HFFc6 (cell line): ENCODE measurements around the gene MADD. TPM values are rescaled to one million over a fixed set of nuclear protein-coding genes. Genes with fewer than 3 reads are reported as not detected.

Experiments used
- DNase-seq: peaks from one replicate; pipeline ENCODE4 v3.0.0-alpha.2; 2018
- H3K27ac Mint-ChIP-seq: 2 replicates; pipeline ENCODE4 v1.8.0; 2020; ENCODE audit warnings: mild to moderate bottlenecking, mixed read lengths
- H3K27me3 Mint-ChIP-seq: 2 replicates; pipeline ENCODE4 v1.8.0; 2021; ENCODE audit warnings: mild to moderate bottlenecking, moderate library complexity, mixed read lengths; ENCODE audit not compliant: insufficient read depth
- H3K36me3 Mint-ChIP-seq: 2 replicates; pipeline ENCODE4 v1.8.0; 2021; ENCODE audit warnings: low read depth, mixed read lengths
- H3K4me1 Mint-ChIP-seq: 2 replicates; pipeline ENCODE4 v1.8.0; 2020; ENCODE audit warnings: low read depth, mixed read lengths
- H3K4me3 Mint-ChIP-seq: 2 replicates; pipeline ENCODE4 v1.8.0; 2020; ENCODE audit warnings: mild to moderate bottlenecking, moderate library complexity, mixed read lengths
- H3K9me3 Mint-ChIP-seq: 2 replicates; pipeline ENCODE4 v1.8.0; 2020; ENCODE audit warnings: mild to moderate bottlenecking, mixed read lengths
- CTCF ChIP-seq: fragments of 200-600 bp; sonication (generic); IDR thresholded peaks from 2 replicates; pipeline ENCODE4 v1.5.0; 2021; ENCODE audit warnings: antibody characterized with exemption, mild to moderate bottlenecking
- total RNA-seq, 6 experiments: library from RNA; stranded (reverse); fragmentation: NEBNext Ultra II Directional; extraction: Animal tissue kit (Norgen Biotek cat#: 25700); gene quantifications; 2 replicates in 1 of 6; 3 replicates in 5 of 6; pipeline ENCODE4 v1.2.3, GENCODE V29; 2021

Gene MADD
- total RNA-seq, 6 experiments from 2014 or later: 22.4 to 30.5 (median 25.2) TPM

GRCh38 chr11:47375546-47376085 lies 105.7 kb downstream of the MADD start:
- Mint-ChIP-seq H3K27me3 (peaks cover 1% of the 10 kb centered on the region), H3K4me1 (peaks cover 13% of the 10 kb centered on the region), H3K9me3 (no peaks in the 10 kb centered on the region), H3K4me3 (no peak overlapping the region), H3K36me3 (no peaks in the 10 kb centered on the region), H3K27ac (no peak overlapping the region)
- no peak for TF ChIP-seq CTCF
- DNase-seq: no peak

- TF ChIP-seq CTCF: no peak
- no peak for DNase-seq
- no peaks in the 10 kb centered on the region for H3K36me3 Mint-ChIP-seq
- no peak overlapping the region for H3K27ac Mint-ChIP-seq
- H3K4me1 Mint-ChIP-seq: peaks cover 13% of the 10 kb centered on the region
- H3K27me3 Mint-ChIP-seq: peaks cover 1% of the 10 kb centered on the region
- no peaks in the 10 kb centered on the region for H3K9me3 Mint-ChIP-seq
- H3K4me3 Mint-ChIP-seq: no peak overlapping the region
These were observed 106.2 kb downstream of the MADD start for GRCh38 chr11:47376107-47376524.

GRCh38 chr11:47376525-47377371 lies 106.8 kb downstream of the MADD start:
- Mint-ChIP-seq H3K9me3 (no peaks in the 10 kb centered on the region), H3K27ac (no peak overlapping the region), H3K36me3 (no peaks in the 10 kb centered on the region), H3K4me1 (peaks cover 13% of the 10 kb centered on the region), H3K4me3 (no peak overlapping the region), H3K27me3 (peaks cover 1% of the 10 kb centered on the region)
- no peak for TF ChIP-seq CTCF
- DNase-seq: no peak

GRCh38 chr11:47377571-47378009 lies 107.7 kb downstream of the MADD start:
- H3K27ac Mint-ChIP-seq: no peak overlapping the region
- peaks cover 2% of the 10 kb centered on the region; the same call in 1 of the 2 replicates for H3K27me3 Mint-ChIP-seq
- no peak for DNase-seq
- H3K9me3 Mint-ChIP-seq: no peaks in the 10 kb centered on the region
- TF ChIP-seq CTCF: no peak
- no peaks in the 10 kb centered on the region for H3K36me3 Mint-ChIP-seq
- H3K4me3 Mint-ChIP-seq: no peak overlapping the region
- peaks cover 13% of the 10 kb centered on the region for H3K4me1 Mint-ChIP-seq

- Mint-ChIP-seq H3K4me1 (peaks cover 13% of the 10 kb centered on the region), H3K4me3 (no peak within 1 kb of the TSS), H3K27ac (no peak within 1 kb of the TSS), H3K9me3 (no peaks in the 10 kb centered on the region), H3K36me3 (no peaks in the 10 kb centered on the region), H3K27me3 (peaks cover 3% of the 10 kb centered on the region)
- no peak for TF ChIP-seq CTCF
- no peak for DNase-seq
These were observed 108.3 kb downstream of the MADD start, which contains the start of gene SPI1 for GRCh38 chr11:47378010-47378835. TSS of gene SPI1 (minus strand) at chr11:47378547. CDS start at chr11:47378353, 194 bp downstream.
